K562 (cell line): ENCODE results near the gene KCNA4. TPM values are rescaled to one million over a fixed set of nuclear protein-coding genes. Genes with fewer than 3 reads are reported as not detected.

ENCODE experiments used
- ATAC-seq: fragments of 200-7000 bp; cut with Tn5 transposase; 3 replicates; pipeline ENCODE4 v1.9.1; 2020; ENCODE audit warnings: moderate library complexity
- BruUV-seq: library from RNA; stranded (reverse); fragments of 400-500 nt; replicated peaks from 2 replicates; lab custom pipeline; 2021; lab: Mats Ljungman, UMichigan
- CTCF ChIA-PET: fragments of 300-600 bp; formaldehyde crosslinking; extraction: SDS; loops from one replicate; lab custom pipeline; 2021; ENCODE audit warnings: low intra/inter-chr PET ratio; lab: Yijun Ruan, JAX
- POLR2A ChIA-PET: fragments of 300-600, 350-650 bp; sonication (Branson Sonifier 250); formaldehyde crosslinking; extraction: SDS; loops from one replicate; lab custom pipeline; 2021; ENCODE audit warnings: antibody characterized with exemption, inconsistent platforms; lab: Yijun Ruan, JAX
- DNase-seq, 4 experiments: peaks; one replicate each; pipeline versions ENCODE4 v3.0.0 to v3.0.0-alpha.2; 2011 to 2018; ENCODE audit warnings: low spot score in 3 of 4, mixed read lengths in 3 of 4; ENCODE audit errors: extremely low read depth in 1 of 4
- FAIRE-seq: peaks from 2 replicates; lab custom pipeline; 2011; peaks lifted over from hg19 to GRCh38; lab: Jason Lieb, UNC
- H2AFZ ChIP-seq: 2 replicates; pipeline ENCODE4 v1.6.0; 2011; ENCODE audit warnings: low read depth, low read length, control low read depth, inconsistent platforms
- H3K27ac ChIP-seq: fragments of 200-600 bp; 3 replicates; pipeline ENCODE4 v1.8.0; 2011; ENCODE audit warnings: low read depth, mild to moderate bottlenecking, control low read depth, inconsistent platforms, low read length, moderate library complexity, mixed read lengths; ENCODE audit errors: extremely low read depth
- H3K27me3 ChIP-seq, 2 experiments: fragments of 300-600 bp in 1 of 2; 2 replicates in 1 of 2; 3 replicates in 1 of 2; pipeline versions ENCODE4 v1.6.0 to v1.8.0; 2011; ENCODE audit warnings: inconsistent platforms in 2 of 2, low read length in 2 of 2, mild to moderate bottlenecking in 1 of 2, mixed read lengths in 1 of 2, moderate library complexity in 1 of 2; ENCODE audit not compliant: control insufficient read depth in 2 of 2, insufficient read depth in 2 of 2
- H3K36me3 ChIP-seq: fragments of 300-600 bp; 3 replicates; pipeline ENCODE4 v1.8.0; 2011; ENCODE audit warnings: mild to moderate bottlenecking, low read length, inconsistent platforms; ENCODE audit not compliant: control insufficient read depth, insufficient read depth
- H3K4me1 ChIP-seq, 2 experiments: fragments of 200-600 bp in 1 of 2; replicated peaks in 1 of 2; 2 replicates in 1 of 2; 3 replicates in 1 of 2; pipeline versions ENCODE4 v1.5.1 to v1.8.0; 2011; ENCODE audit warnings: inconsistent platforms in 2 of 2, low read length in 2 of 2, mild to moderate bottlenecking in 1 of 2, mixed read lengths in 1 of 2, moderate library complexity in 1 of 2; ENCODE audit not compliant: control insufficient read depth in 2 of 2, insufficient read depth in 2 of 2
- H3K4me2 ChIP-seq: 2 replicates; pipeline ENCODE4 v1.6.1; 2011; ENCODE audit warnings: low read length, control low read depth, inconsistent platforms, mixed read lengths; ENCODE audit not compliant: insufficient read depth
- H3K4me3 ChIP-seq: fragments of 200-600 bp; sonication (generic), shearing (Covaris generic); 2 replicates; pipeline ENCODE4 v1.5.1; 2016; ENCODE audit warnings: control low read depth, inconsistent platforms
- H3K79me2 ChIP-seq: fragments of 200-600 bp; 3 replicates; pipeline ENCODE4 v1.8.0; 2011; ENCODE audit warnings: low read length, inconsistent platforms; ENCODE audit not compliant: control insufficient read depth, insufficient read depth
- H3K9ac ChIP-seq, 2 experiments: 2 replicates each; pipeline versions ENCODE4 v1.6.0 to v1.6.1; 2011; ENCODE audit warnings: low read depth in 2 of 2, low read length in 2 of 2, control low read depth in 1 of 2, inconsistent platforms in 1 of 2, mild to moderate bottlenecking in 1 of 2, mixed read lengths in 1 of 2; ENCODE audit not compliant: insufficient read depth in 1 of 2
- H3K9me1 ChIP-seq: one replicate; pipeline ENCODE4 v1.6.0; 2011; ENCODE audit warnings: inconsistent platforms, mild to moderate bottlenecking, low read length, moderate library complexity; ENCODE audit not compliant: control insufficient read depth, insufficient read depth
- H3K9me3 ChIP-seq: replicated peaks from 2 replicates; pipeline ENCODE4 v1.5.1; 2011; ENCODE audit warnings: low read depth, low read length, inconsistent platforms; ENCODE audit not compliant: control insufficient read depth, insufficient read depth
- H4K20me1 ChIP-seq: replicated peaks from 2 replicates; pipeline ENCODE4 v1.6.1; 2011; ENCODE audit warnings: low read length, inconsistent platforms, mixed read lengths; ENCODE audit not compliant: control insufficient read depth, insufficient read depth
- MGA ChIP-seq: fragments of 450-650 bp; IDR thresholded peaks from 2 replicates; pipeline ENCODE4 v1.6.1; 2016; ENCODE audit warnings: mild to moderate bottlenecking, moderate library complexity
- PKNOX1 ChIP-seq: fragments of 450-650 bp; IDR thresholded peaks from 2 replicates; pipeline ENCODE4 v1.6.1; 2016
- PRMT5 ChIP-seq: sonication (generic); formaldehyde crosslinking; IDR thresholded peaks from 2 replicates; pipeline ENCODE4 v1.5.0; 2020; ENCODE audit warnings: missing genetic modification reagents
- RERE ChIP-seq: sonication (generic); formaldehyde crosslinking; IDR thresholded peaks from 2 replicates; pipeline ENCODE4 v1.8.0; 2023; ENCODE audit warnings: missing genetic modification reagents, mild to moderate bottlenecking, borderline replicate concordance
- WGBS: fragments of 100-300 bp; shearing (Covaris generic); methylation state at CpG from one replicate; pipeline ENCODE4 v1.1.6; 2016; ENCODE audit warnings: low coverage, mixed read lengths; ENCODE audit not compliant: insufficient coverage; ENCODE audit errors: missing lambda C conversion rate; 5-methylcytosine and 5-hydroxymethylcytosine counted together
- in situ Hi-C: fragments of 300-500 bp; cut with MboI; formaldehyde crosslinking; loops from 4 replicates; pipeline ENCODE4 v1.15.0; 2018; ENCODE audit warnings: inconsistent platforms, mixed read lengths
- intact Hi-C: fragments of 100-400 bp; cut with micrococcal nuclease; formaldehyde crosslinking; loops from 2 replicates; pipeline ENCODE4 v1.14.2; 2022
- polyA plus RNA-seq, 8 experiments: library from polyadenylated mRNA; depleted of rRNA in 4 of 8; stranded (reverse) in 5 of 8; unstranded in 3 of 8; fragments of >200 nt; fragmentation: Nextera tagmentation in 2 of 8; fragmentation: Illumina TruSeq in 1 of 8; extraction: Ambion mirVana in 2 of 8; extraction: Trizol in 1 of 8; gene quantifications; 2 replicates each; pipeline versions ENCODE4 v1.2.1 to v1.2.3, GENCODE V29; 2011 to 2014; ENCODE audit warnings: inconsistent platforms in 1 of 8, missing spikeins in 1 of 8
- total RNA-seq, 7 experiments: library from RNA; depleted of rRNA in 6 of 7; stranded (reverse); fragments of >200 nt in 6 of 7; fragmentation: Illumina TruSeq in 2 of 7; extraction: Trizol in 2 of 7; gene quantifications; 2 replicates each; pipeline versions ENCODE4 v1.2.1 to v1.2.3, GENCODE V29; 2011 to 2021; ENCODE audit warnings: low replicate concordance in 1 of 7

The KCNA4 gene
- total and polyA plus RNA-seq, 9 of the 15 experiments (the other 6 are each of a cell fraction or from before 2014, with no cell fraction given), result not detected

- 0% methylated on average over 1 of the region's 2 CpGs for WGBS
- intact Hi-C loops, result no loop called here
- H3K4me2 ChIP-seq, result no peak overlapping the region
- no peaks in the 10 kb centered on the region for H3K9me1 ChIP-seq
- H3K4me1 ChIP-seq, result no peaks in the 10 kb centered on the region
- H3K9ac ChIP-seq, result no peak overlapping the region
- TF ChIP-seq RERE (CRISPR knock-in tag) (no peak), PKNOX1 (no peak), PRMT5 (CRISPR knock-in tag) (no peak), MGA (no peak)
- TF ChIP-seq, all 486 proteins: peak for 0
- Histone ChIP-seq H3K36me3 (no peaks in the 10 kb centered on the region), H2AFZ (no peak overlapping the region), H3K4me3 (no peak overlapping the region), H3K27ac (no peak overlapping the region), H3K9me3 (no peaks in the 10 kb centered on the region), H3K27me3 (no peaks in the 10 kb centered on the region), H4K20me1 (no peaks in the 10 kb centered on the region), H3K79me2 (no peaks in the 10 kb centered on the region)
- BruUV-seq, result no TSS peak
- FAIRE-seq (no peak), ATAC-seq (no peak), DNase-seq (no peak)
- in situ Hi-C loops, result no loop called here
- POLR2A ChIA-PET, result no interaction called here
- CTCF ChIA-PET, result no interaction called here
Observed at GRCh38 chr11:29963796-29964195, 53.0 kb downstream of the KCNA4 start.
